ENCODE measurements around the gene SPECC1L.

DNA sequence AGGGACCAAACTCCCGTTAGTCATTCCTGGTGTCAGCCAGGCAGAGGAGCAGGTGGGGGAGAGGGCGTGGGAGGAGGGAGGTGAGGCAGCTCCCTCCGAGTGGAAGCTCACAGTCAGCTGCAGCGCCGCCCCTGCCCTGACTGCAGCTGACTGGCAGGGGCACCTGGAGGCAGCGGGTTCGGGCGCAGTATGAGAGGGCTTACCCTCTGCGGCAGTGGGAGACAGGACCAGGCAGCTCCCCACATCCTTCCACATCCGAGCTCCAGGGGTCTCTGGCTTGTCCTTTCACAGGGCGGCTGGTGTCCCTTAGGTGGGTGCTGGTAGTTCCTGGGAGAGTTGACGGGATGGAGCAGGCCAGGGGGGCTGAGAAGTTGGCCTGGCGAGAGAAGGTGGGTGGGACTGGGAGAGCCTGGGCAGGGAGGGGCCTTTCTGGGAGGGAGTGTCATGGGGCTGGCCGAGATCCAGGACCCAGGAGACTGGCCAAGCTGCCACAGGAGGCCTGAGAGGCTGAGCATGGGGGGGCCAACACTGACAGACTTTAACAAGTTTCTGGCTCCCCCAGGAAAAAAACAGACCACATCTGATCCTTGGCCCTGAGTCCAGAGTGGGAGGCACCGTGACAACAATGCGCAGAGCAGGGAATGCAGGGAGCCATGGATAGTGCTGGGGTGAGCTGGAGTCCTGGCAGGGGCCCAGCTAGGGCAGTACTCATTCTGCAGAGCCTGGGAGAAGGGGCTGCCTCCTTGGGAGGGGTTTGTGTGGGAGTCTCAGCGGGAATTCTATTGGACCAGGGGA is 161.6 kb downstream of the SPECC1L start:
- TF ChIP-seq POLR2AphosphoS5 (IDR thresholded peaks at IDR 0.05; ENCODE audit: low read depth, low read length) (no peak), TAF1 (IDR thresholded peaks at IDR 0.05; ENCODE audit: low read depth, low read length) (no peak), POLR2A (IDR thresholded peaks at IDR 0.05; ENCODE audit: low read depth, low read length) (no peak), SPI1 (IDR thresholded peaks at IDR 0.05; ENCODE audit: low read depth, low read length) (no peak), PAX5 (IDR thresholded peaks at IDR 0.05; ENCODE audit: insufficient read depth, low read length, severe bottlenecking) (no peak)
